Panc1 (cell line): Measurements from ENCODE around the gene GMDS.

Source experiments
- POLR2AphosphoS5 ChIP-seq: IDR thresholded peaks from 2 replicates; pipeline ENCODE4 v1.6.1; 2012; ENCODE audit warnings: mild to moderate bottlenecking, low read depth, low read length, moderate library complexity
- TF ChIP-seq, protein P1 (sequence below): fragments of 450-650 bp; IDR thresholded peaks from 2 replicates; pipeline ENCODE4 v1.5.1; 2017; ENCODE audit warnings: mild to moderate bottlenecking

DNA sequence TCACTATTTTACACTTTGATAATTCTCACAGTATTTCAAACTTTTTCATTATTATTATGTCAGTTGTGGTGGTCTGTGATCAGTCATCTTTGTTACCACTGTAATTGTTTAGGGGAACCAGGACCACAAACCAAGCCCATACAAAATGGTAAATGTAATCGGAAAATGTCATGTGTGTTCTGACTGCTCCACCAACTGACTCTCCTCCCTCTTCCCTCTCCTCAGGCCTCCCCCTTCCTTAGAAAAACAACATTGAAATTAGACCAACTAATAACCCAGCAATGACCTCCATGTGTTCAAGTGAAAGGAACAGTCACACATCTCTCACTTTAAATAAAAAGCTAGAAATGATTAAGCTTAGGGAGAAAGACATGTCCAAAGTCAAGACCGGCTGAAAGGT, 63.8 kb downstream of the GMDS start:
- TF ChIP-seq, protein P1, sequence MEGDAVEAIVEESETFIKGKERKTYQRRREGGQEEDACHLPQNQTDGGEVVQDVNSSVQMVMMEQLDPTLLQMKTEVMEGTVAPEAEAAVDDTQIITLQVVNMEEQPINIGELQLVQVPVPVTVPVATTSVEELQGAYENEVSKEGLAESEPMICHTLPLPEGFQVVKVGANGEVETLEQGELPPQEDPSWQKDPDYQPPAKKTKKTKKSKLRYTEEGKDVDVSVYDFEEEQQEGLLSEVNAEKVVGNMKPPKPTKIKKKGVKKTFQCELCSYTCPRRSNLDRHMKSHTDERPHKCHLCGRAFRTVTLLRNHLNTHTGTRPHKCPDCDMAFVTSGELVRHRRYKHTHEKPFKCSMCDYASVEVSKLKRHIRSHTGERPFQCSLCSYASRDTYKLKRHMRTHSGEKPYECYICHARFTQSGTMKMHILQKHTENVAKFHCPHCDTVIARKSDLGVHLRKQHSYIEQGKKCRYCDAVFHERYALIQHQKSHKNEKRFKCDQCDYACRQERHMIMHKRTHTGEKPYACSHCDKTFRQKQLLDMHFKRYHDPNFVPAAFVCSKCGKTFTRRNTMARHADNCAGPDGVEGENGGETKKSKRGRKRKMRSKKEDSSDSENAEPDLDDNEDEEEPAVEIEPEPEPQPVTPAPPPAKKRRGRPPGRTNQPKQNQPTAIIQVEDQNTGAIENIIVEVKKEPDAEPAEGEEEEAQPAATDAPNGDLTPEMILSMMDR = no peak
- no peak for TF ChIP-seq POLR2AphosphoS5
